ENCODE results near the gene HDHD3.
"Not testable (repeated sequence)": the region's sequence is repeated elsewhere in the genome, so short reads cannot be mapped to it uniquely, and the experiment has no call there.

HDHD3 gene

DNA sequence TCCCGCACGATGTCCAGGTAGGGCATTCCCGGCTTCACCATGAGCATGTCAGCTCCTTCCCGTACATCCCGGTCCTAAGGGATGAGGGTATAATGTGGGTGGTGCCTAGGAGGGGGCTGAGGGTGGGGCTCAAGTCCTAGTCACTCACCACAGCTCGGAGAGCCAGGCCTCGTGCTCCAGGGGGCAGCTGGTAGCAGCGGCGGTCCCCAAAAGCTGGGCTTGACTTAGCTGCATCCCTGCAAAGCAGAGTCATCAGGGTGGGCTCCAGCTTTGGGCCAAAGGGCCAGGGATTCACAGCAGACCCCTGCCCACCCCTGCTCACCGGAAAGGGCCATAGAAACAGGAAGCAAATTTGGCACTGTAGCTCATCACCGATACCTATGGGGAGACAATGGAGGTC lies 12.7 kb upstream of the HDHD3 start:
- DNase-seq (ENCODE audit: low read depth), result no peak

DNA sequence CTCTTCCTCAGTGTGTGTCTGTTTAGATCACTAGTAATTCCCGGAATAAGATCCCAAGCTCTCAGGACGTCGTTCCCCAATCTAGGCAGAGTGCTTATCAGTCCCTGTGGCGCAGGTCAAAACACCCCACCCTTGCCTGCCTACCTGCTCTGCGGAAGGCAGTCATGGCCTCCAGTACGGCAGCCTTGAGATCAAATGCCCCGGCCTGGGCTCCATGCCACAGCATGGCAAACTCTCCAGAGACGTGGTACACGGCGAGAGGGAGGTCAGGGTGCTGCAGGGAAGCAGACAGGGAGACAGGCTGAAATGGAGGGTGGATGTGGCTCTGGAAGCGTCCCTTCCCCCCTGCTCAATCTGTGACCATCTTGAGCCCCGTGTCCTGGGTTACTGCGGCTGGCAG lies 12.0 kb upstream of the HDHD3 start:
- DNase-seq (ENCODE audit: low read depth), result no peak

DNA sequence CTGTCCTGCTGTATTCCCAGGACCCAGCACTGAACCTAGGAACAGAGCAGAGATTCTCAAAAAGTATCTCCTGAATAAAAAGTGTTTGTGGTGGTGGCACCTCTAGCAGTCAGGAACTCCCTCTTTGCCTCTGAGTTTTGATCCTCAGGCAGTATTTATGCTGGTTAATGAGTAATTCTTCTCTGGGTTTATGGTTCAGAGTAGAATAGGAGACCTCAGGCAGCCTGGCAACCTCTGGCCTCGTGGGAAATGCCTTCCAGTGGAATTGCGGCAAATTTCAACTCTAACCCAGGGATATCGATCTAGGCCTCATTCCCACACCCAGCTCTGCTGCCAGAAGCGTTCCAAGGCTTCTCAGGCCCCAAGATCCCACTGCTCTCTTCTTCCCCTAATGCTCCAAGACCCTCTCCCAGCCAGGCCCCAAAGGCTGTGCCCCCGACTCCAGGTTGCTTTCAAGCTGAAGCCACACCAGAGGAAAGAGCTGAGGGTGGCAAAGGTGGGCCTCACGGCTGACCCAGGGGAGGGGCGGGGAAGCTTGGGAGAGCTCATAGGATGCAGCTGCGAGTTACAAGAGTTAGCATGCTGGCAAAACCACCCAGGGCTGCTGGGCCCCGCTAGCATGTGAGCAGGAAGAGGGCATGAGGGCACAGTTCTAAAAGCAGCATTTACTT lies 10.9 kb upstream of the HDHD3 start:
- DNase-seq (ENCODE audit: low read depth), result no peak

DNA sequence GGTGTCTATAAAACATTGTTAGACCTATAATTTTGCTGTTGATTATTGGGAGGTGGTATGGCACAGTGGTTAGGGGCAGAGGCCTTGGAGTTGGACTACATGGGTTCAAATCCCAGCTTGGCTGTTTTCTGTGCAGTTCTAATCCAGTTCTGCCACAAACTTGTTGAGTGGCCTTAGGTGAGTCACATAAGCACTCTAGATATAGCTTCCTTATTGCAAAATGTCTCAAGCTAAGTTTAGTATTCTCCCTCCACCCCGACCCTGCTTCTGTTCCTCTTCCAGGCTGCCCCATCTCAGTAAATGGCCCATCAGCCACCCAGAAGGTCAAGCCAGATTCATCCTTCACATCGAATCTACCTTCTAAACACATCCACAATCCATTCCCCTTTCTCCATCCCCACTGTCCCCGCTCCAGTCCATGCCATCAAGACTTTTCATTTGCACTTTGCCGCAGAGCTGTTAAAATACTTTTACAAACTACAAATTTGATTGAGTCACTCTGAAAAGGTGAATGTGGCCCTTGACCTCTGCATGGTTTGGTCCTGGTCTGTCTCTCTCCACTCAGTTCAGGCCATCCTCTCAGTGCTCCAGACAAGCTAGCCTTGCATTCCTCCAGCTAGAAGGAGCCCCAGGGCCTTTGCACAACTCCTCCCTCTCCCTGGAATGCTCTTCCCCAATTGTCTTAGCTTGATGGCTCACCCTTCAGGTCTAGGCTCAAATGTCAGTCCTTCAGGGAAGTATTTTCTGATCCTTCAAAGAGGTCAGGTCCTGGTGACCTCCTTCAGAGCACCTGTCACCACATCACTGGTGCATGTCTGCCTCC lies 10.0 kb upstream of the HDHD3 start:
- DNase-seq (ENCODE audit: low read depth), result no peak

DNA sequence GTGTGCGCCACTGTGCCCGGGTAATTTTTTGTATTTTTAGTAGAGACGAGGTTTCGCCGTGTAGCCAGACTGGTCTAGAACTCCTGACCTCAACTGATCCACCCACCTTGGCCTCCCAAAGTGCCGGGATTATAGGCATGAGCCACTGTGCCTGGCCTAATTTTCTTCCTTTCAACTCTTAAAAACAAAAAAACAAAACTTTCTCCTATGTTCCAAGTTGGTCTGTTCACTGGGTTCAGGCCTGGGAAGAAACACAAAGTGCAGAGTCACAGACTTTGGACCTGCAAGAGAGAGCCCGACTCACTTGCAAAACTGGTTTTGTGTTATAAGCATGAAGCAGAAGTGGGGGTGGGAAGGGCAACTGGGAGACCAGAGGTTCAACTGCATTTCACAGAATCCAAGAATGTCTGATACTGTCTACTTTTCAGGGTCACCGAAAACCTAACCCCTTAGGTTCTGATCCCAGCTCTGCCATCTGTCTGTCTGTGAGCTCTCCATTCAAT lies 5.2 kb upstream of the HDHD3 start:
- no peak for DNase-seq (ENCODE audit: low read depth)

DNA sequence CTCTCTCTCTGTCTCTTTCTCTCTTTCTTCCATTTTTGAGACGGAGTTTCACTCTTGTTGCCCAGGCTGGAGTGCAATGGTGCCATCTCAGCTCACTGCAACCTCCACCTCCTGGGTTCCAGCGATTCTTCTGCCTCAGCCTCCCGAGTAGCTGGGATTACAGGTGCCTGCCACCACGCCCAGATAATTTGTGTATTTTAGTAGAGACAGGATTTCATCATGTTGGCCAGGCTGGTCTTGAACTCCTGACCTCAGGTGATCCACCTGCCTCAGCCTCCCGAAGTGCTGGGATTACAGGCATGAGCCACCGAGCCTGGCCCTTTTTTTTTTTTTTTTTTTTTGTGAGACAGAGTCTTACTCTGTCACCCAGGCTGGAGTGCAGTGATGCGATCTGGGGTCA lies 4.7 kb upstream of the HDHD3 start:
- DNase-seq (ENCODE audit: low read depth), result not testable (repeated sequence)

DNA sequence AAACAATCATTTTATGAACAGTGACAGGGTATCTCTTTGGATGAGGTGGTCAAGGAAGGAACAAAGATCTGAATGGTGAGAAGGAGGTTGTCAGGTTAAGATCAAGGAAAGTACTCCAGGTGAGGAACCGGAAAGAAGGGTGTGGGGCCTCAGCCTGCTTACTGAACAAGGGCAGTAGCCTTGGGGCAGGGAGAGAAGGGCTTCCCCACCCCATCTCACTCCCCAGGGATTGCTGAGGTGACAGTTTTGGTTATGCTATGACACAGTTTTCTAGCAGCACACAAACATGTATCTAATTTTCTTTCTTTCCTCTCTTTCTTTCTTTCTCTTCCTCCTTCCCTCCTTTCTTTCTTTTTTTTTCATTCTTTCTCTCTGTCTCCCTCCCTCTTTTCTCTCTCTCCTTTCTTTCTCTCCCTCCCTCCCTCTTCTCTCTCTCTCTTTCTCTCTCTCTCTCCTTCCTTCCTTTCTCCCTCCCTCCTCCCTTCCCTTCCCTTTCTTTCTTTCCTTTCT lies 4.1 kb upstream of the HDHD3 start:
- DNase-seq (ENCODE audit: low read depth), result no peak

DNA sequence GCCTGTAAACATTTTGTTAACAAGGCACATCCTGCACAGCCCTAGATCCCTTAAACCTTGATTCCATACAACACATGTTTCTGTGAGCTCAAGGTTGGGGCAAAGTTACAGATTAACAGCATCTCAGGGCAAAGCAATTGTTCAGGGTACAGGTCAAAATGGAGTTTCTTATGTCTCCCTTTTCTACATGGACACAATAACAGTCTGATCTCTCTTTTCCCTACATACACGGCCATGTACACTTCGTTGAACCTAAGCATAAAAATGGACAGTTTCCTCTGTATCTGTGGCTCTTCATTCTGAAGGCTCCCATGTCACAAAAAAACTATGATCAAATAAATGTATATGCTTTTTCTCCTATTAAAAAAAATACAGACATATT lies 3.0 kb upstream of the HDHD3 start:
- DNase-seq (ENCODE audit: low read depth), result not testable (repeated sequence)

DNA sequence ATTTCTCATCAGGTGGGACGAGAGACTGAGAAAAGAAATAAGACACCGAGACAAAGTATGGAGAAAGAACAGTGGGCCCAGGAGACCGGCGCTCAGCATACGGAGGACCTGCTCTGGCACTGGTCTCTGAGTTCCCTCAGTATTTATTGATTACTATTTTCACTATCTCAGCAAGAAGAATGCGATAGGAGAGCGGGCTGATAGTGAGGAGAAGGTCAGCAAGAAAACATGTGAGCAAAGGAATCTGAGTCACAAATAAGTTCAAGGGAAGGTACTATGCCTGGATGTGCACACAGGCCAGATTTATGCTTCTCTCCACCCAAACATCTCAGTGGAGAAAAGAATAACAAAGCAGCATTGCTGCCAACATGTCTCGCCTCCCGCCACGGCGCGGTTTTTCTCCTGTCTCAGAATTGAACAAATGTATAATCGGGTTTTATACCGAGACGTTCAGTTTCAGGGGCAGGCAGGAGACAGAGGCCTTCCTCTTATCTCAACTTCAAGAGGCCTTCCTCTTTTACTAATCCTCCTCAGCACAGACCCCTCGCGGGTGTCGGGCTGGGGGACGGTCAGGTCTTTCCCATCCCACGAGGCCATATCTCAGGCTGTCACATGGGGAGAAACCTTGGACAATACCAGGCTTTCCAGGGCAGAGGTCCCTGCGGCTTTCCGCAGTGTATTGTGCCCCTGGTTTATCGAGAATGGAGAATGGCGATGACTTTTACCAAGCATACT lies 2.5 kb upstream of the HDHD3 start:
- DNase-seq (ENCODE audit: low read depth), result not testable (repeated sequence)

DNA sequence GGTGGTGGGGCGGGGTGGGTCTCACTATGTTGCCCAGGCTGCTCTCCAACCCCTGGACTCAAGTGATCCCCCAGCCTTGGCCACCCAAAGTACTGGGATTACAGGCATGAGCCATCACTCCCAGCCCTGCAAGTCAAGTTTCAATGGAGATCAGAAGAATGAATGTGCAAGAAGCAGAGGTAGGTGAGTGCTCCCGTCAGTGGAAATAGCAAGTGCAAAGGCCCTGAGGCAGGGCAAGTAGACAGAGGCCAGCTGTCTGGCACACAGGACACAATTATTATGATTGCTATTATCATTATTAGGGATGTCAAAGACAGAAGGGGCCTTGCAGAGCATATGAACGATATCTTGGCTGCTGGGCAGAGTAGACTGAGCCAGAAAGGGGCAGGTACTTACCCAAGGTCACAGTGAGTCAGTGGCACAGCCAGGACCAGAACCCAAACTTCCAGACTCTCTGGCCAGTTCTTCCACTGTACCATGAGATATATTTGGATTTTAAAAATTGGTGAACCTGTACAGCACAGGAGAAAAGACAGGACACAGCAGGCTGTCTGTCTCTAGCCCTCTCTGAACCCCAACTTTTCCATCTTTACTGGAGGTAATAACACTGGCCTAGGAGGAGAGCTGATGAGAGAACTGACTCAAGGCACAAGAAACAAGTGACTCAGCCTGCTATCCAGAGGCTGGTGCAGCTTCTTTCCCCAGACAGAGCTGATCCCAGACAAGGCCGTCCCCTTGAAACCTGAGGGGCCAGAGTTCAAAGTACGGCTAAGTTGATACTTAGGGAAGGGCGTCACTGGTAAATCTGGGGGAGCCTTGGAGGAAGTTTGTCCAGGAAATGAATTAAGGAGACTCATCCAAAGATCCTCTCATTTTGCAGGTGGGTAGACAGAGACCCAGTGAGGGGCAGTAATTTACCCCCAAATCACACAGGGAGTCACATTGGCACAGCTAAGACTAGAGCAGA lies 1.4 kb downstream of the HDHD3 start:
- no peak for DNase-seq (ENCODE audit: low read depth)

DNA sequence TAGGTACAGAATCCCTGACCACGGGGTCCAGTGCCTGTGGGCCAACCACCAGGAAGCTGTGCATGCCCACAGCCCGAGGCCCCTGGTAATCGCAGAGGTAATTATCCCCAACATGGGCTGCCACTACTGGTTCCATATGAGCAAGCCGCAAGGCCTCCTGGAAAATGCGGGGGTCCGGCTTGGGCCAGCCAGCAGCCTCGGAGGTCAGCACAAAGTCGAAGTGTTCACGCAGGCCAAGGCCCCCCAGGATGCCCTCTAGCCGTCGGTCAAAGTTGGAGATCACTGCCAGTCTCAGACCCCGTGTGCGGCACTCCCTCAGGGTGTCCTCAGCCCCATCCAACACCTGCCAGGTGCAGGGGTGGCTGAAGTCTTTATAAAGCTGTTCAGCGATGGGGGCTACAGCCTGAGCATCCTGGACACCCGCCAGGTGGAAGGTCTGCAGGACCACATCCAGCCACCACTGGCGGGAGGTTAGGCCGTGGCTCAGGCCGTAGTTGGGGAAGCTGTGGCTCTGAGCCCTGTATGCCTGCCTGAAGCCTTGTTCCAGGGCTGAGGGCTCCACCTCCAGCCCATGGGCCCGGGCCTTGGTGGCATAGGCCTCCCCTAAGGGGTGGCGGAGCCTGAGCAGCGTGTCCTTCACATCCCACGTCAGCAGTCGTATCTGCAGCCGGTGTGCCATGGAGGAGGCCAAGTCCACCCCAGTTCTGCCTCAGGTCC lies 3.0 kb downstream of the HDHD3 start:
- DNase-seq (ENCODE audit: low read depth), result no peak

DNA sequence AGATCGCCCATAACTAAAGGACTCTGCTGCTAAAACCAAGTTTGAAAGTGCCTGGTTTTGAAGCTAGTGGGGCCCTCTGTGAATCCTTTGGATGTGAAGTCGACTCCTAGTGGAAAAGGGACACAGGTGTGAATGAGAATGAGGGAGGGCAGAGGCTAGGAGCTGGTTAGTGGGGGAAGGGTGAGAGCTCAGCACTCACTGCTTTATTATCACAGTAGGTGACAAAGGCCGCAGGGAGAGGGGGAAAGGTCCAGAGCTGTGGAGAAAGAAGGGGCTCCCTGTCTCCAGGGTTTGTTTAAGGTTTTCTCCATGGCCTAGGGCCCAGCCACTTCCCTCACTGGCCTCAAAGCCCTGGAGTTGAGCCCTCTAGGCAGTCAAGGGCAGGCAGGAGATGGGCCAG lies 3.5 kb downstream of the HDHD3 start:
- DNase-seq (ENCODE audit: low read depth), result no peak

DNA sequence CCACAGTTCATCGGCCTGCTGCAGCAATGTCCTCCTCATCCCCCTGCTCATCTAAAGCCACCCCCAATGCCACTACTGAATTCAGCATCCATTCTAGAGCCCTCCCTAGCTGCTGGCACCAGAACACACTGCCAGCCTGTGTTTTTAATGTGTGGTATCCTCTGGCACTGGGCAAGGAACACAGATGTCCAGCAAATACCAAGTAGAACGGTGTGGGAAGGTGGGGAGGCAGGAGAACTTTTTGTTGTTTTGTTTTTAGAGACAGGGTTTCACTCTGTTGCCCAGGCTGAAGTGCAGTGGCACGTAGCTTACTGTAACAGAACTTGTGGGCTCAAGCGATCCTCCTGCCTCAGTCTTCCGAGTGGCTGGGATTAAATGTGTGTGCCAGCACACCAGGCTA lies 4.7 kb downstream of the HDHD3 start:
- no peak for DNase-seq (ENCODE audit: low read depth)

DNA sequence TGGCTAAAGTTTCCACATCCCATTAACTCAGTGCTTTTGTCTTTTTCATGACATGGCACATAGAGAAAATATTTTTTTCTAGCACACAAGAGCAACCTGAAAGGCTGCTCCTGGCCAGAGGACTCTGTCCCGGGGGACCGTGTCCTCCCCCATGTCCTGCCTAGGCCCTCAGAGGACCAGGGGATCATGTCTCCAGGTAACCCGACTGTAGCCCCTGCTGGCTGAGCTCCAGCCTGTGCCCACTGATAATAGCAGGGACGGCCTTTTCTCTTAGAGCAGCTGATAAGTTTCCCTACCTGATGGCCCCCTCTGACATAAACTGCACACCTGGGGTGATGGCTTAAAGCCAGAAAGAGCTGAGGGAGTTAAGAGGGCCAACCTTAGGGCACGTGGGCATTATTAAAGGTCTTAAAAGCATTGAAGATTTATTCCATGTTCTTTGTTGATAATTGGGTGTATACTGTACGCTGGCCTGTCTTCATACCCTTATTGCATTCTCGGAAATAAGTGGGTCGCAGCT lies 5.9 kb downstream of the HDHD3 start:
- DNase-seq (ENCODE audit: low read depth), result no peak

DNA sequence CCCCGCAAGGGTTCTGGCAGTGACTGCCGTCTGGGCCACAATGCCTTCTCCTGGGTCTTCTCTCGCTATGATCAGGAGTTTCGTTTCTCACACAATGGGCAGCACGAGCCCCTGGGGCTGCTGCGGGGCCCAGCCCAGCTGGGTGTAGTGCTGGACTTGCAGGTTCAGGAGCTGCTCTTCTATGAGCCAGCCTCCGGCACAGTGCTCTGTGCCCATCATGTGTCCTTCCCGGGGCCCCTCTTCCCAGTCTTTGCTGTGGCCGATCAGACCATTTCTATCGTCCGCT lies 7.0 kb downstream of the HDHD3 start:
- no peak for DNase-seq (ENCODE audit: low read depth)

DNA sequence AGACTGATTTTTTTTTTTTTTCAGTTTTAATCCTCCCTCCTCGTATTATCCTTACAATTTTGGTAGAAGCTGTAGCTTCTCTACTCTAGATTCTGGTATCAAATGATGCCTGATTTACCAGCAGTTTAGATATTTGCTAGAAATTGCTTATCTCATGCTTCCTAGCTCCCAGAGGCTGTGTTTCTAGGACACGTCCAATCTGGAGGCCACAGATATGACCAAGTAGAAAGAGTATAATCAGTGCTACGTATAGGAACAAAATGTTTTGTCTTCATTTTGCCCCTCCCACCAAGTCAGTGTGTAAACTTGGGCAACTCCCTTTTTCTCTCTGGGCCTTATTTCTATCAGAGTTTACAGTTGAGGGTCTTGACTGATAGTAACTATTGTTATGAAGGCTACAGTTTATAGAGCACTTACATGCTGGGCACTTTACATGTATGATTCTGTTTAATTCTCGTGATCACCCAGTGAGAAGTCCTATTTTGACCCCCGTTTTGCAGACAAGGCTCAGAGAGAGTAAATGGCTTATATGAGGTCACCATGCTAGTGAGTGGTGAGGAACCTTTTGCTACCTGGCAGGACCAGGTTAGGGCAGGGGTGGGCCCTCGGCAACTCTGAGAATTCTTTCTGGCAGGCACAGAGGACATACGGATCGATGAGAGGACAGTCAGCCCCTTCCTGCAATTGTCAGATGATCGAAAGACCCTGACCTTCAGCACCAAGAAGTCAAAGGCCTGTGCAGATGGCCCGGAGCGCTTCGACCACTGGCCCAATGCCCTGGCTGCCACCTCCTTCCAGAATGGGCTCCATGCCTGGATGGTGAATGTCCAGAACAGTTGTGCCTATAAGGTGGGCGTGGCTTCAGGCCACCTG lies 7.6 kb downstream of the HDHD3 start:
- DNase-seq (ENCODE audit: low read depth), result no peak

DNA sequence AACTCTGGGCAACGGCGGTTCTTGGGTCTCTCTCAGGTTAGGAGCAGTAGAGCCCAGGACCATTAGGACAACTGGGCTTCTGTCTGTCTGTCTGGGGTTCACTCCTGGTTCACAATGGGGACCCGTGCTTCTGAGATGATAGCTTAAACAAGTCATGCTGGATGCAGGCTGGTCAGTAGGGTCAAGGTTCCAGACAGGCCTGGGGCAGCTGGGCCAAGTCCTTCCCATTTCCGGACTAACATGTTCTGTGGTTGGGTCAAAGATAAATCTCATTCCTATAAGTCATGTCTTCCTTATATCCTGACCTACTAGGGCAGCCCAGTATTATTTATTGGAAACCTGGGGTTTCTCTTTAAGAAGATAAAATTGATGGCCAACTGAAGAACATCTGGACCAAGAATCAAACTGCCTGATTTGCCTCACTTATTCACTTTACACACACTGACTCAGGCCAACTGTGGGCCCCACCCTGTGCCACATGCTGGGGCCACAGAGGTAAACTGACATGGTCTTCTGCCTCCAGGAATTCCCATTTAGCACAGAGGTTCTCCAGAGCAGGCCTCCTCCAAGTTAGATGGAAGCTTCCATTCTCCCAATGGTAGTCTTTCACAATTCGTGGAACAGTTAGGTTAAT lies 8.3 kb downstream of the HDHD3 start:
- DNase-seq (ENCODE audit: low read depth), result no peak

DNA sequence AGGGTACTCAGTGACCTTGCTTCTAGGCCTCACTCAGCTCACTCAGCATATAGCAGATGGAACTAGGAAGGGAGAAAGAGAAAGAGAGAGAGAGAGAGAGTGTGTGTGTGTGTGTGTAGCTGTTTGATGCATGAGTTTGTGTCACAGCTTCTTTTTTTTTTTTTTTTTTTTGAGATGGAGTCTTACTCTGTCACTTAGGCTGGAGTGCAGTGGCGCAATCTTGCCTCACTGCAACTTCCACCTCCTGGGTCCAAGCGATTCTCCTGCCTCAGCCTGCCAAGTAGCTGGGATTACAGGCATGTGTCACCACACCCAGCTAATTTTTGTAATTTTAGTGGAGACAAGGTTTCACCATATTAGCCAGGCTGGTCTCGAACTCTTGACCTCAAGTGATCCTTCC lies 11.1 kb downstream of the HDHD3 start:
- not testable (repeated sequence) for DNase-seq (ENCODE audit: low read depth)

DNA sequence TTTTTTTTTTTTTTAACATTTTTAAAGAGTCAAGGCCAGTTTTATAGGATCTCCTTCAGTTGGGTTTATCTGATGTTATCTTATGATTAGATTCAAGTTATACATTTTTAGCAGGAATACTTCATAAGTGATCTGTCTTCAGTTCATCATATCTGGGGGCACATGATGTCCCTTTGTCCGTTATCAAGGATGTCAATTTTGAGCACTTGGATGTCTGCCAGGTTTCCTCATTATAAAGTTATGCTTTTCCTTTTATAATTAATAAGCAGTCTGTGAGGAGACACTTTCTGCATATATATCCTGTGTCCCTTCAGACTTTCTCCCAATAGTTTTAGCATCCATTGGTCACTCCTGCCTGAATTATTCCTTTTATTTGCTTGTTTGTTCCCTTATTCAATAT lies 11.8 kb downstream of the HDHD3 start:
- DNase-seq (ENCODE audit: low read depth), result no peak

Data from stimulated activated CD8-positive, alpha-beta memory T cell treated with anti-CD3 and anti-CD28 coated beads, Interleukin-15, amount 100 ng/mL, for 24 hours (primary cell).